HG03565 (cell line): ENCODE data around the gene NHLH2.

Experiments used
- ATAC-seq: cut with Tn5 transposase; IDR thresholded peaks from one replicate; pipeline ENCODE4 v1.9.1; 2021; ENCODE audit warnings: mild to moderate bottlenecking, moderate library complexity; ENCODE audit not compliant: unreplicated experiment

The NHLH2 gene

DNA sequence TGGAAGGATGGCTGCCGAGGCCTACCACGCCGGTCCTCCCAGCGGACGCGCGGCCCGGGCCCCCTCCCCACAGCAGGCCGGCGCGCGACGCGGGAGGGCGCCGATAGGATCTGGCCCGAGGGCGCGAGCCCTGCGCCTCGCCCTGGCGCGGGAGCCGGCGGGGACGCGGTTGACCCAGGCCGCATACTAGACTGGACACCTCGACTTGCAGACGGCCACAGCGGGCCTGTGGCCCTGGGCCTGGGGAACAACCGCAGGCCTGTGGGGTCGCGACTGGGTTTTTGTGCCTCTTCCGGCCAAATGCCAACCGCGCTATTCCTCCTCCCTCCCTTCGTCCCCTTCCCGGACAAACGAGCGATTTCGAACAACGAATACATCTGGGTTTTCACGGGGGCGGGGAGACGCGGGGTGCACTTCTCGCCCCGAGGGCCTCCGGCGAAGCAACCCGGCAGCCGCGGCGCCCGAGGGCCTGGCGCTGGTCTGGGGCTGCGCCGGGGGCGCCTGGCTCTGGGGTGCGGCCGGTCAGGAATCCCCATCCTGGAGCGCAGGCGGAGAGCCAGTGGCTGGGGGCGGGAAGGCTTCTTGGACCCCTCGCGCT lies 2.4 kb downstream of the NHLH2 start:
- no peak for ATAC-seq

DNA sequence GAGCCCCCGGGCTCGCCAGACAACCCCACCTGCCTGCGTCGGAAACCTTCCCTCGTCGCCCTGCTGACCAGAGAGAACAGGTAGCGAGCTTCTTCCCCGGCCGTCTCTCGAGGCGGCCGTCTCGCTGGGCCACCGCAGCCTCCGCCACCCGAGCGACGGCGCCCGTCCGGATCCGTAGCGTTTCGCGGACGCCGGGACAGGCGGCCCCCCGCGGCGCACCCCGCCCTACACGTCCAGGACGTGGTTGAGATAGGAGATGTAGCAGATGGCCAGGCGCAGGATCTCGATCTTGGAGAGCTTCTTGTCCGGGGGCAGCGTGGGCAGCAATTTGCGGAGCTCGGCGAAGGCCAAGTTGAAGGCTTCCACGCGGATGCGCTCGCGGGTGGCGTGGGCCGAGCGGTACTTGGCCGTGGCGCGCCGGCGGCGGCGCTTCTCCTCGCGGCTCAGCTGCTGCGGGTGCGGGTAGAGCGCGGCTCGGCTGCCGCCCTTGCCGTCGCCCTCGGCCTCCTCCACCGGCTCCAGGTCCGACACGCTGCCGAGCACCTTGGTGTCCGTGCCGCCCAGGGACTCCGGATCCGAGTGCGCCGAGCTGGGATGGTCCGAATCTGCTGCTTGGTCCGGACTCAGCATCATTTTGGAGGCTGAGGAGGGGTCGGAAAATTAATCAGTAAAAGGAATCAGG lies 3.0 kb downstream of the NHLH2 start:
- ATAC-seq: no peak

DNA sequence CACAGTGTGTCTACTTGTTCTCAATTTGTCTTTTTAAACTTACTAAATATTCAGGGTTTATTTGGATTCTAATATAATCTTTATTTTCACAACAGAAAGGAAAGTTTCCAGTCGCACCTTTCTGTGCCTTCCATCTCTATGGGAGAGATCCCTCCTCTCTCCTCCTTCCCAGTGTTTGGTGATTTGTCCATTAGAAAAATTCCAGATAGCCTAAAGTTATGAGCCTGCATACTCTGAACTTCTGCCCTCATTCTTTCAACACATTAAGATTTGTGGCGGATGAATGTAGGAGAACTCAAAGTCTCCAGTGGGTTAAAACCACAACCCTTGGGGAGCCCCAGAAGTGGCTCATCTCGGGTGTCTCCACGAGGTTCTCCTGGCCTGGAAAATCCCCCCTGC lies 3.6 kb downstream of the NHLH2 start:
- ATAC-seq: no peak

DNA sequence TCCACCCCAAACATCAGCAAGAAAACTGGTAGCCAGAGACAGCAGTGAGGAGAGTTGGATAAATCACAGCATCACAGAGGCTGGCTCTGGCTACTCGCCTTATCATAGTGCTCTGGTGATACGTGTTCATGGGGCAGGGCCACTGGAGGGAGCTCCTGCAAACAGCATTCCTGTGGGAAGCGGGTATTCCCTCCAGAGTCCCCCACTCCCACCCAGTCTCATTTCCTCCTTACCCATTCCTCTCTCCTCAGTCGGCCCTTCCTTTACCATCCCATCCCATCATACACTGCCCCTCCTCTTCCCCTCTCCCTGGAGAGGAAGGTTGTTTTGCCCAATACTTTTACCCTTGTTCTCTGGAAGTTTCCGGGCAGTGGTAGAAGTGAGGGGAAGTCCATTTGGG lies 7.1 kb downstream of the NHLH2 start:
- no peak for ATAC-seq

DNA sequence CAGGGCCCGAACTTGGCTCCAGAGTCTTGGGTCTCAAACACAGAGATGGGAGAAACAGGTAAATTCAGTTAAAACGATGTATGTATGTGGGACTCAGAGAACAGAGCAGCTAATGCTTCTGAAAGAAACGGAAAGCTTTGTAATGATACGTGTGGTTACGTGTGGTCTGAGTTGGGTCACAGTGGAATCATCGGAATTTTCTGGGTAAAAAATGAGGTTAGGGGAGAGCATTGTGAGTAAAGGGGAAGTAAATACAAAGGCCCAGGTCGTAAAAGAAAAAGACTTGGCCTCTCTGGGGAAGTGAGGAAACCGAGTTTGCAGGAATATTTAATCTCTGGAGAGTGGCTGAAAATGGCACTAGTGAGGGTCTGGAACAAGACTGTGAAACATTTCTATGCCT lies 8.3 kb downstream of the NHLH2 start:
- no peak for ATAC-seq

DNA sequence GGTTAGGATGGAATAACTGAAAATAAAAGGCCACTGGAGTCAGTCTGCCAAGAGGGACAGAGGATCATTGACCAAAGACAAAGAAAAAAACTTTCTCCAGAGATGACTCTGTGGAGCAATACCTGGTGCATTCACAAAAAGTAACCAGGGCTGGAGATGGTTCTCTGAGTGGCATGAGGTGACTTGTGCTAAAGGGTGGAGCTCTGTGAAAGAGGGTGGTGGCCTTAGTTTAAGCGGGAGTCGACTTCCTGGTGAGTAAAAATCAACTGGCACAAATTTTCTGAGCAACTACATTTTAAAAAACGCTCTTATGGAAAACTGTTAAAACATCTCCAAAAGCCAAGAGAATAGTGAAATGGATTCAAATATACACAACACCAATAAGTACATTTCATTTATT lies 10.0 kb downstream of the NHLH2 start:
- ATAC-seq: no peak

DNA sequence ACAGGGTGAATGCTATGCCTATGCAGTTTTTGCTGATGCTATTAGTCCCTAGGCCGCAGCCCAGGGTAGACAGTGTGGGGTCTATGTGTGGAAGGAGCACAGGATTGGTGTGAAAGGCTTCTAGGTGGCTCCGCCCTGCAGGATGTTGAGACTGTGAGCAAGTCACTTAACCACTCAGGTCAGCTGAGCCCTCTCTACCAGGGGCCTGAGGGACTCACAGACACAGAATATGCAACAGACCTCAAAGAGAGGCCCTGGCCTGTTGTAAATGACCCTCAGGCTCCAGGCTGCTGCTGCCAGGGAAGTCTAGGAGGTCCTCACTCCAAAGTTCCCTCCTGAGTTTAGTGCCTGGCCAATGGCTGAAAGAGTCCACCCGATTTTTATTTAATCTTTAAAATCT lies 11.0 kb downstream of the NHLH2 start:
- ATAC-seq: no peak

DNA sequence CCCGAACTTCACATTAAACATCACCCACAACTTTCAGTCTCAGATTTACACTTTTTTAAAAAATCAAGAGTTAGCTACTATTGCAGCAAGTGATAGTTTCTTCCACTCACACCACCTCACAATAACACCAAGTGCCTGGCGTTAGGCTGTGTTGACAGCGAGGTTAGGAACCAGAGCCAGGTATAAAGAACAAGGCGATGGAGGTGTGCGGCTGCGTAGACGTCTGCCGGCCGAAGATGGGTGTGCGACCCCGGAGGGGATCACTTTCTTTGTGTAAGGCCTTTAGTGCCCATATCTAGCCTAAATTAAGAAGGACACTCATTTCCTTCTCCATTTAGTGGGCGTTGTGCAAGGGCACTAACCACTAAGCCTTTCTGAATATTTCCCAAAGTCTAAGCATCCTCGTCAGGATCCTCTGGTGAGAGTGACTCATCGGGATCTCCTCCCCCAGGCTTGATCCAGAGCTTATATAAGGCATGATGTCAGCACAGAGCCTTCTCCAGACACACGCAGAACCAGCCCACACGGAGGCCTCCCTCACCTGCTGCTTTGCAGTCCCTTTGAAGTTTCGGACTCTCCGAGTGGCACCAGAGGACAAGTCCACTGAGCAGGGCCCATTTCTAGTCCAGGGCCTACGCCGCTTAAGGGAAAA lies 11.8 kb downstream of the NHLH2 start:
- ATAC-seq: no peak

DNA sequence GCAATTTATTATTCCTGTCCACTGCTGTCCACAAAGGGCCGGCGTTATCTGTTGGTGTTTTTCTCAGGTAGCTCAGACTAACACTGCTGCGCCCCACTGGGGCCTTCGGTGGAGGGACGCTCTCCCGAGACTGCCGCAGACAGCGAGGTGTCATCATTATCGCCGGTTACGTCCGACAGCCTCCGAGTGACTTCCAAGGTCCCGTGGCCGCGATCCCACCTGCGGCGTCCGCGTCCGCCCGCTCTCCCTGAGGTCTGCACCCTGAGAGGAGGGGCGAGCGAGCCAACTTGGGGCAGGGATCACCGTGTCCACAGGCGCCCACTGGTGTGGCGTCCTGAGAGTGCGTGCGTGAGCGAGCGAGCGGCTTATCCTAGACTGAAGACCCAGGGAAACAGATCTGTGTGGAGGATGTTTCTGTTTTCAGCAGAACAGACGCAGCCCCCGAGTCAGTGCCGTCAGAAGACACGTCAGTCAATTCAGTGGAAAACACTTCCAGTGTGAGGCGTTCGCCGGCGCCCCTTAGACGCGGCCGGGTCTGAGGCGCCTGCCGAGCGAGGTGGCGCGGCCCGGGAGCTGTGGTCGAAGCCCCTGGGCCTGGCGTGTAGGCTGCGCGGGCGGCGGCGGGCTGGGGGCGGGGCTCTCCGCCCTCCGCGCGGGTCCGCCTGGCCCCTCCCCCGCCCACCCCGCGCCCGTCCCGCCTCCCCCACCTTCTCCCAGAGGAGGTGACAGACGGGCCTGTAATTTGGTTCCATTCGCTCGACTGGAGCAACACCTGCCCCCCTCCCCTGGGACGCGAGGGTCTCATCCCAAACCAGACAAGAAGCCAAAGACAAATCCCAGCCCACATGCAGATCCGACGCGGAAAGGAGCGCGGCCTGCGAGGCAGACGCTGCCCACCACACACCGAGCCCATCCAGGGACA lies 12.6 kb downstream of the NHLH2 start:
- no peak for ATAC-seq

DNA sequence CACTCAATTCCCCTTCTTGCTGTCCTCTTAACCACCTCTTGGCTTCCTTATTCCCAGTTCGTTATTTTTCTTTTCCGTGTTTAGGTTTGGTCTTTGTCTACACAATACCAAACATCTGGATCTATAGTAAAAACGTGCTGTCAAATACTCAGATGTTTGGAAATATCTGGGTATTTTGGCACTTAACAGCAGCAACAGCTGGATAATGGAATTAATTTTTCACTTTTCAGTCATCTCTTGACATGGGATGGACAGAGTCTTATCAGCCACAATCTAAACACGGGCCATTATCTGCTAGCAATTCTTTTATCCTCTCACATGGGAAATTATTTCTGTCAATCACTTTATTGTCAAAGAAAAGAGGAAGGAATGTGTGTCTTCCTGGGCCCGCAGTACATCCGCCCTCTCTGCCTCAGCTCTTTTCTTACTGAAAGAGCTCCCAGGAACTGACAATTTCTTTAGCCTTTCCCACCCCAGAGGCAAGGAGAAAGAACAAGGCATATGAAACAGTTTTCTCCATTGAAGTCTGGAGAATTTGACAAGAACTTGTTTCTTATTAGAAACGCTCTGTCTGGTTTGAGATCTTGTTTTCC lies 13.4 kb downstream of the NHLH2 start:
- ATAC-seq: no peak

DNA sequence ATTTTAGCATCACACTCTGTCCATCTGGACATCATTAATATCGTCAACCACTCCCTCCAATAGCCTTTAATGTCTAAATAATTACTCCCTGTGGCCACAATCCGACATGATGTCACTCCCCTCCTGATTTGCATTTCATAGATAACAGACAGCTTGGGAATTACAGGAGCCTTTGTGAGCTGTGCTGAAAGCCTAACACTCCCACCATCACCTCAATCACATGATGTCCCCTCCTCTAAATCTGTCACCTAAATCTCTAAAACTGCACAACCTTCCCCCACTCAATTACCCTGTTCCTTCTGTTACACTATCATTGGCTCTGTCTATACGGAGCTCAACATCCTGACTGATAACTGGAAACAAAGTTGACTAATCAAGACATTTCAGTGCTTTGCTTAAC lies 14.3 kb downstream of the NHLH2 start:
- no peak for ATAC-seq

DNA sequence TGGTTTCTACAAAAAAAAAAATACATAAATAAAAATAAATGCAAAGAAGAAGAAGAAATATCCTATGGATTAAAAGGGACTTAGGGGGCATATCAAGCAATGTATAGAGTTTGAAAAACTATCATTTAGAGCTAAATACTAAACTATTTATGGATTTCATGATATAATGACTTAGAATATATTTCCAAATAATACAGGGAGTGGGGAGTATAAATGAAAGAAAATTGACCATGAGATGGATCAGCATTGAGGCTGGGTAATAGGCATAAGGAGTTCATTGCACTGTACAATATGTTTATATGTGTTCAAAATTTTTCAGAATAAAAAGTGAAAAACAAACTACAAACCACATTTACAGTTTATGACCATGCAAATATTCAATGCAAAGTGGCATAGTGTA lies 18.8 kb downstream of the NHLH2 start:
- no peak for ATAC-seq

DNA sequence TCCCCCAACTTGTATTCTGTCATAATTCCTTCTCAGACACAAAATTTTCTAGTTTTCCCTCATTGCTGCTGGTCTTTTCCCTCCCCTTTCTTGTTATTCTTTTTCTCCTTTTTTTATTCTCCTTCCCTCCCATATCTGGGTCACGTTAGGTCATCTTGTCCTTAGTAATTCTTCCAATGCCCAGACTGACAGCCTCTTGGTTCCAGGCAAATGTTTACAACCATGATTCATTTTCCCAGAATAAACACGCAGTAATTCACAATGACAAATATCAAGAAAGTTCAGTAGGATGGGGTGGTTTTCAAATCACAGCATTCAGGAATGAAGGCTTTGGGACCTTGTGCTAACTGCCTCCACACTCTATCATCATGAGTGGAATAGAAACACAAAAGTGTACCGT lies 25.2 kb downstream of the NHLH2 start:
- ATAC-seq: no peak

DNA sequence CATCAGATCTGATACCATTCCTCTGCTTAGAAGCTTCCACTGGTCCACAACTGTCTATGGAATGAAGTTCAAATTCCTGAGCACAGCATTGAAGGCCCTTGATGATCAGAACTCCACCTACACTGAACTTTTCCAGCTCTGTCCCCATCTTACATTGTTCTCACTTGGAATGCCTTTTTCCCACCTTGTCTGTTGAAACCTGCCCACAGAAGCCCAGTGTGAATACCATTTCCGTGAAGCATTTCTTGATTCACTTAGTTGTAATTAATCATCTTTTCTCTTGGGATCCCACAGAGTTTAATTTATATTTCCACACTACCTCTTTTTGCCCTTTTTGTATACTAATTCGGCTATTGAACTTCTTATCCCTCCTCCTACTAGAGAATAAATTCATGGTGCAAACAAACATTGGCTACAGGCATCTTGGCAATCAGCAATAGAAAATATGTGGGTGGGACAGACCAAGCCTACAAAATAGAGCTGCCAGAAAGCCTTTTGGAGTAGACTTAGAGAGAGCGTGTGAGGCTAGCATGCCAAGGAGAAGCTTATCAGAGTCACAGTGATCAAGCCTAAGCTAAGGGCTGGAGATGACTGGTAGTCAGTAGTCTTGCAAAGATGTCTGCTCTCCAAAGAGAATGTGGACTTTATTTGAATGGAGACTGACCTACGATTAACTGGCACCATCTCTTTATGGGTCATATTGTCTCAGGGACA lies 26.1 kb downstream of the NHLH2 start:
- no peak for ATAC-seq

DNA sequence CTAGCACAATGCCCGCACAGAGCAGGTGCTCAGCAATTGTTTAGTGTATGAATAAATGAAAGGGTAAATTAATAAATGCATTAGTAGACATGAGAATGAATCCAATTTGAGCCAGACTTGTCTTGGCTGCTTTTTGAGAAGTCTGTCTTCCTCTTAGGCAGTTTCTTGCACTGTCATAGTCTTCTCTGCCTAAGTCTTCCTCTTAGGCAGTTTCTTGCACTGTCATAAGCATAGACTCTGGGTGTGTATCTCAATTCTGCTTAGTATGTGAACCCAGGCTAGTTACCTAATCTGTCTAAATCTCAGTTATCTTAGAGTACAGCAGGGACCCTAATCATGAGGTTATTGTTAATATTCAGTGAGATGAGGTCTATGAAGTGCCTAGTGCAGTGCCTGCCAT lies 27.2 kb downstream of the NHLH2 start:
- ATAC-seq: no peak

DNA sequence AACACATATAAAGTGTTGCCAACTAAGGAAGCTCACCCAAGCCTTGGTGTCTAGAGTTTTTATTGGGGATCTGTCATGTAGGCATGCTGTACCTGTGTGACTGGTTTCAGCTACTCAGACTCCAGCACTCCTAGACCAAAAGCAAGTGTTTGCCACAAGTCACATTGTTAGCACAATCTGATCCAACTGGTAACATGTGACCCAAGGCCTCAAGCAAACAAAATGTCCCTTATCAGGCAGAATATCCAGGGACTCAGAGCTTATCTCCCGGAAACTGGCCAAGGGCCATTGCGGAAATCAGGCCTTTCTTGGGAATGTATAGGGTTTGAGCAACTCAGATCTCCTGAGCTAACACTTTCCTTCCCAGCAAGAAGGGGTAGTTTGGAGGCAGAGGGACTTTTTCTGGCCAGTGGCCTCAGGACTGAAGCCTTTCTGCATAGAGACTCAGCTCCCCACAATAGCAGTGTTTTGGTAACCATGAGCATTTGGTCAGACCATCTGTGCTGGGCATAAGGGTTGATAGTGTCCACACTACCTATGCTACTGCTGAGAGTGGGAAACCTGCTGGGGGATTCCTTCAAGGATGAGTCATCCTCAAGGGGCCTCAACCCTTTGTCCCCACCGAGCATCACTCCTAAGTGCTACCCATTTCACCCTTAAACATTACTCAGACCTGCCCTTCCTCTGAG lies 29.6 kb downstream of the NHLH2 start:
- ATAC-seq: no peak

DNA sequence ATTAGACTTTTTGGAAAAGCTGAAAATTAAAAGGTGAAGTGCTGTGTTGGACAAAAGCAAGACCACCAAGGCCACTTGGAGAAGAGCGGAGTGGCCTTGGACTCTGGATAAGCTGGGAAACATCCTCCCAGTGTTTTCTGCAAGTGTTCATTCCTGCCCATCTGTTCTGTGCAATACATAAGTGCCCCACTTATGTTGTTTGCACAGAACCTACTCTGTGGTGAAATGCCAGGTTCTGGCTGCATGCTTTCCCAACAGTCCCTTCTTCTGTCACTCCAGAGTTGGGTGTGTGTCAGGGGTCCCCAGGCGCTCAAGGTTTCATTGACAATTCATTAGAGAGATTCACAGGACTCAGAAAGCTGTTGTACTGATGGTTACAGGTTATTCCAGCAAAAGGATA lies 30.3 kb downstream of the NHLH2 start:
- ATAC-seq: no peak

DNA sequence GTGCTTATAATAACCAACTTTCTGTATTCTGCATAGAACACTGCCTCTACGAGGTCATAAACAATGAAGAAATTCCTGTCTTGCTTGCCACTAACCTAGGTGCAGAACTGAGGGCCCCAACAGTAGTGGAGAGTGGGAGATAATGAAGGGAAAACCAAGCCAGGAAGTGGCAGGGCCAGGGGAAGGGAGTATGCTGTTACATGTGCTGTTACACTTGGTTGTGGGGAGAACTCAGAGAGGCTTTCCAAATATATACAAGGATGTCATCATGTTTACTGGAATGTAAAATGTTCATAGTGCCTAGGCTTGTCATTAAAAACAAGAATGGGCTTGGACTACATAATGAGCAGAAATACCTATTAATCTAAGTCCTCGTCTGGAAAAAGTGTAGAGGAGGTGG lies 31.1 kb downstream of the NHLH2 start:
- ATAC-seq: no peak

DNA sequence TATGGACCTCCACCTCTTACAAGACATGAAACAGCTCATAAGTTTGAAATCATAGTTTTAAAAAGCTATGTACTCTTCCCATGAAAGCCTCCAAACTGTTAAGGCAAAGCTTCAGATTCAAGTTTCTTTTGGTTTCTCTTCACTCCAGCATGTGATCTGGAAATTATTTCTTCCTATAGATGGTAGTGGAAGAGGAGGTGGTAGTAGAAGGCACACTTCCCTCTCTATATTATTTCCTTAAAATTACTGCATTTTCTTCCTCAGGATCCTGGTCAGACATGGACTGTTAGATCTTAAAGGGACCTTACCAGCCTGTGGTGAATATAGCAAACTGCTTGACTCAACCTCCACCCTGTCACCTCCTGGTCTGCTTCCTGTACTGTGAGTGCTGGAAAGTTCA lies 31.9 kb downstream of the NHLH2 start:
- ATAC-seq: no peak

DNA sequence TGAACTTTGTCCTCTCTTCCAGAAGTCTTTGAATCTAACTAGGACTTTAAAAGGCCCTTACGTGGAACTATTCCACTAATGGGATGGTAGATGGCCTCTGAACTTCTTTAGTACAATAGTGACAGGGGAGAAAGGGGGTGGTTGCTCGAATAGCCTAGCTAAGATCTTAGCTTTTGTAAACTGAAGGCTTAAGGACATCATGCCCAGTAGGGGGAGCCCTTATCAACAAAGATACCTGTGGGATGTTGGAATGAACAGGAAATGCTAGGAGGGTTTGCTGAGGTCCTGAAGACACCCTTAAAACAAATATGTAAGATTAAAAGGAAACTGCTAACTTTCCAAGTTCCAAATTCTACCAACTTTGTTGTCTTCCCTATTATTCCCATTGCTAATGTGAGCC lies 33.2 kb downstream of the NHLH2 start:
- ATAC-seq: peak; percentile 71
